CD8-positive, alpha-beta memory T cell (primary cell): ENCODE results near the gene LYST. TPM values are rescaled to one million over a fixed set of nuclear protein-coding genes. Genes with fewer than 3 reads are reported as not detected.
A peak's percentile ranks its signal among the peaks of the same experiment; 100 is the strongest.
"Not testable (repeated sequence)": the region's sequence is repeated elsewhere in the genome, so short reads cannot be mapped to it uniquely, and the experiment has no call there.

ENCODE experiments used
- CTCF ChIA-PET: fragments of 350-600 bp; sonication (Branson Sonifier 250); formaldehyde crosslinking; loops from one replicate; lab custom pipeline; 2021; ENCODE audit warnings: antibody characterized with exemption; lab: Charles Lee
- POLR2A ChIA-PET: fragments of 350-600 bp; sonication (Branson Sonifier 250); formaldehyde crosslinking; loops from one replicate; lab custom pipeline; 2021; ENCODE audit warnings: antibody characterized with exemption; lab: Charles Lee
- DNase-seq, 5 donors: peaks; one replicate each; pipeline versions ENCODE4 v3.0.0 to v3.0.0-alpha.2; 2020 to 2022; ENCODE audit warnings: mixed read lengths in 1 of 5
- H3K27ac ChIP-seq: one replicate; pipeline ENCODE4 v1.7.0; 2013; ENCODE audit warnings: low read depth, mild to moderate bottlenecking, low read length, moderate library complexity
- H3K27me3 ChIP-seq: 2 replicates; pipeline ENCODE4 v1.7.0; 2013; ENCODE audit warnings: low read length, mild to moderate bottlenecking; ENCODE audit not compliant: insufficient read depth, poor library complexity, severe bottlenecking
- H3K36me3 ChIP-seq: 2 replicates; pipeline ENCODE4 v1.7.0; 2013; ENCODE audit warnings: mild to moderate bottlenecking, low read length, moderate library complexity; ENCODE audit not compliant: insufficient read depth
- H3K4me1 ChIP-seq: 2 replicates; pipeline ENCODE4 v1.7.0; 2013; ENCODE audit warnings: mild to moderate bottlenecking, low read length, moderate library complexity; ENCODE audit not compliant: insufficient read depth
- H3K4me3 ChIP-seq: 2 replicates; pipeline ENCODE4 v1.7.0; 2013; ENCODE audit warnings: mild to moderate bottlenecking, low read length
- H3K9me3 ChIP-seq: 2 replicates; pipeline ENCODE4 v1.7.0; 2013; ENCODE audit warnings: mild to moderate bottlenecking, low read length
- H3K27ac Mint-ChIP-seq, 8 donors: one replicate each; pipeline ENCODE4 v1.8.0; 2020 to 2021; ENCODE audit warnings: mixed read lengths in 8 of 8, mild to moderate bottlenecking in 6 of 8, inconsistent platforms in 3 of 8, moderate library complexity in 3 of 8
- H3K27me3 Mint-ChIP-seq, 2 donors: one replicate each; pipeline ENCODE4 v1.8.0; 2020 to 2021; ENCODE audit warnings: mixed read lengths in 2 of 2, mild to moderate bottlenecking in 1 of 2, moderate library complexity in 1 of 2
- H3K36me3 Mint-ChIP-seq, 3 donors: one replicate each; pipeline ENCODE4 v1.8.0; 2020 to 2021; ENCODE audit warnings: mixed read lengths in 3 of 3, inconsistent platforms in 1 of 3, mild to moderate bottlenecking in 1 of 3
- H3K4me1 Mint-ChIP-seq, 3 donors: one replicate each; pipeline ENCODE4 v1.8.0; 2020 to 2021; ENCODE audit warnings: mixed read lengths in 3 of 3, inconsistent platforms in 1 of 3, mild to moderate bottlenecking in 1 of 3
- H3K4me3 Mint-ChIP-seq, 7 donors: one replicate each; pipeline ENCODE4 v1.8.0; 2020 to 2021; ENCODE audit warnings: mixed read lengths in 7 of 7, mild to moderate bottlenecking in 6 of 7, moderate library complexity in 4 of 7, inconsistent platforms in 2 of 7
- H3K9me3 Mint-ChIP-seq, 5 donors: one replicate each; pipeline ENCODE4 v1.8.0; 2020 to 2022; ENCODE audit warnings: mixed read lengths in 5 of 5, mild to moderate bottlenecking in 3 of 5, moderate library complexity in 2 of 5, inconsistent platforms in 1 of 5
- polyA plus RNA-seq: library from polyadenylated mRNA; unstranded; fragments of 300-500 nt; fragmentation: Illumina TruSeq; gene quantifications from one replicate; pipeline ENCODE4 v1.2.3, GENCODE V29; 2021
- total RNA-seq, 2 experiments: library from RNA; stranded (reverse); gene quantifications; one replicate each; pipeline ENCODE4 v1.2.3, GENCODE V29; 2021

LYST gene
- total and polyA plus RNA-seq, 3 experiments from 2014 or later = 24.1 to 79.9 (median 76.9) TPM

DNA sequence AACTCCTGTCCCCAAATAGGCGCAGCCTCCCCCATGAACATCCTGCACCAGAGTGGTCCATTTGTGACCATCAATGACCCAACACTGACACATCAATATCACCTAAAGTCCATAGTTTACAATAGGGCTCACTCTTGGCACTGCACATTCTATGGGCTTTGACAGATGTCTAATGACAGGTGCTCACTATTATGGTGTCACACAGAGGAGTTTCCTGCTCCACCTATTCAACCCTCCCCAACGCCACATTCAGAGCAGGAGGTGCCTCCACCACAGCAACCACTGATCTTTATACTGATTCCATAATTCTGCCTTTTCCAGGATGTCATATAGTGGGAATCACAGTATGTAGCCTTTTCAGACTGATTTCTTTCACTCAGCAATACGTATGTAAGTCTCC is 241.4 kb downstream of the LYST start:
- no peak for DNase-seq
- ChIA-PET CTCF (no interaction called here), POLR2A (no interaction called here)
- H3K9me3 ChIP-seq = no peaks in the 10 kb centered on the region
- H3K4me1 ChIP-seq = no peaks in the 10 kb centered on the region
- peaks cover 0 to 3% (median 2%) of the 10 kb centered on the region in 3 donors for H3K4me1 Mint-ChIP-seq
- no peaks in the 10 kb centered on the region for H3K9me3 Mint-ChIP-seq
- H3K27me3 Mint-ChIP-seq = peaks cover 2 to 17% of the 10 kb centered on the region in 2 donors
- H3K27ac ChIP-seq = no peak overlapping the region
- peaks cover 0 to 4% (median 0%) of the 10 kb centered on the region in 3 donors for H3K36me3 Mint-ChIP-seq
- H3K27me3 ChIP-seq = no peaks in the 10 kb centered on the region
- H3K4me3 Mint-ChIP-seq = no peak overlapping the region
- no peak overlapping the region for H3K27ac Mint-ChIP-seq
- no peak overlapping the region for H3K4me3 ChIP-seq
- no peaks in the 10 kb centered on the region for H3K36me3 ChIP-seq

DNA sequence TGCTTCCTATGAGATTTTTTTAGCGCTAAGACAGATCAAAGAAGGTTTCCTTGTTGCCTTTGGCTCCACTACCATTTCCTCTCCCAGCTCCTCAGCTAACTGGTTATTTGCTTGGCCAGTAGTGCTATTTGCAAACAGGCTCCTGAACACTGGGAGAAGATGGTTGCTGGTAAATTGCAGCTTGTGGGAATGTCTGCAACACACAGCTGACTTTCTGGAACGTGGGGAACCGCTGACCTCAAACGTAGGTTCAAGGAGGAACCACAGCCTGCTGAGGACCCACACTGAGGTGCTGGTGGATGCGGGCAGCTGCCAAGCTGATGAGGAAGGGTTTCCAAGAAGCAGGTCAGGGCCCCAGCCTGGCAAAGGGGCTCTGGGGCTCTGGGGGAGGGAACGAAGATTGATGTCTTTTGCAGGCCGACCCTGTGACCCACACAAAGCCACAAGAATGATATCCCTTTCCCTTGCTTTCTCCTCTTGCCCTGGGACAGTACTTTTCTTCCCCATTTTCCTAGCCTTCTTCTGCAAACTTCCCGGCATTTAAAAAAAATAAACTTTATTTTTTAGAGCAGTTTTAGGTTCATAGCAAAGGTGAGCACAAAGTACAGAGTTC is 241.9 kb downstream of the LYST start:
- POLR2A ChIA-PET = no interaction called here
- Mint-ChIP-seq H3K4me1 (peaks cover 0 to 3% (median 2%) of the 10 kb centered on the region in 3 donors), H3K27me3 (peaks cover 2 to 17% of the 10 kb centered on the region in 2 donors), H3K36me3 (peaks cover 0 to 4% (median 0%) of the 10 kb centered on the region in 3 donors), H3K9me3 (no peaks in the 10 kb centered on the region), H3K27ac (no peak overlapping the region), H3K4me3 (no peak overlapping the region)
- H3K27me3 ChIP-seq = no peaks in the 10 kb centered on the region
- no peaks in the 10 kb centered on the region for H3K4me1 ChIP-seq
- no peaks in the 10 kb centered on the region for H3K36me3 ChIP-seq
- DNase-seq = no peak
- H3K27ac ChIP-seq = no peak overlapping the region
- CTCF ChIA-PET = no interaction called here
- H3K4me3 ChIP-seq = no peak overlapping the region
- H3K9me3 ChIP-seq = no peaks in the 10 kb centered on the region

DNA sequence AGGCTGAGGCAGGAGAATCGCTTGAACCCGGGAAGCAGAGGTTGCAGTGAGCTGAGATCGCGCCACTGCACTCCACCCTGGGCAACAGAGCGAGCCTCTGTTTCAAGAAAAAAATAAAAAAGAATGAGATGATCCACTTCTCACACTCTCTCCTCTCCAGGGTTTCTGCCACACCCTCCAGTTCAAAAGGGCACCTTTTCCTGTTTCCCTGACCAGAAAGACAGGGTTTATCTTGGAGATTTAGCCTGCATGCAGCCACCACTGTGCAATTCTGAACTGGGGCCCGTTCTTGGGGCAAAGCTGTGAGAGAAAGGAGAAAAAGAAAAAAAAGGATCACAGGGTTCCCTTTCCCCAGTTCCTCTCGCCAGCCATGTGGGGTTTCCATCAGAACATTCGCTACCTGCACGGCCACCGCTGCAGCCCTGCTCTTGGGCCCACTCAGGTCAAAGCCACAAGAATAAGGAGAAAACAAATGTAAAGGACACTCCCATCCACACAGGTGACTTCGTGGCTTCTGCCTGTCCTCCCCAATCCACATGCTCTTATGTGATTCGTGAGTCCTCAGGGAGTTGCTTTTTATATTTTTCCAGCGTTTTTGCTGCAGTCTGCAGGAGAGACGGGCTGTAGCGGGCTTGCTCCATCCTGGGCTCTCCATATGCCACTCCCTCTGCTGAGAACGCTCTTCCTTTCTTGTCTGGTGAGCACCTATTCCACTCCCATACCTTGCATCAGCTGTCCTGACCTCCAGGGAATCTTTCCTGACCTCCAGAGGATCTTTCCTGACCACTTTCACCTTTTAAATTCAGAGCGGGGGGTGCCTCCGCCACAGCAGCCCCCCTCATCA is 243.5 kb downstream of the LYST start:
- Histone ChIP-seq H3K4me1 (no peaks in the 10 kb centered on the region), H3K27ac (no peak overlapping the region), H3K27me3 (no peaks in the 10 kb centered on the region), H3K4me3 (no peak overlapping the region), H3K36me3 (no peaks in the 10 kb centered on the region), H3K9me3 (no peaks in the 10 kb centered on the region)
- Mint-ChIP-seq H3K36me3 (peaks cover 0 to 4% (median 0%) of the 10 kb centered on the region in 3 donors), H3K27ac (peak overlapping the region in 1 of 8 donors; percentile 5), H3K4me3 (no peak overlapping the region), H3K4me1 (peaks cover 0 to 3% (median 2%) of the 10 kb centered on the region in 3 donors), H3K9me3 (no peaks in the 10 kb centered on the region), H3K27me3 (peaks cover 2 to 16% of the 10 kb centered on the region in 2 donors)
- POLR2A ChIA-PET = interaction anchor here (0.5 kb wide), 1 partner anchor 118 kb away, joined by 10 read pairs; no protein-coding TSS in a partner anchor
- DNase-seq = no peak
- CTCF ChIA-PET = interaction anchor here (0.7 kb wide), 1 partner anchor 57 kb away, joined by 3 read pairs; no protein-coding TSS in a partner anchor

DNA sequence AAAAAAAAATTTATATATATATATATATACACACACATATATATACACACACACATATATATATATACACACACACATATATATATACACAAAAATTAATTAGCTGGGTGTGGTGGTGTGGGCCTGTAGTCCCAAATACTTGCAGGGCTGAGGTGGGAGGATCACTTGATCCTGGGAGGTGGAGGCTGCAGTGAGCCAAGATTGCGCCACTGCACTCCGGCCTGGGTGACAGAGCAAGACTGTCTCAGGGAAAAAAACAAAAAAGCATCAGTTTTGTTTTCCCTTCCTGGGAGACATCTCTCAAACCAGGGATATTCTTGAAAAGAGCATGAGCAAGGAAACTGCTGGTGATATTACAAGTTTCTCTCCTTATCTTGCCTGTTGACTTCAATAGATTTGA is 247.6 kb downstream of the LYST start:
- H3K4me1 ChIP-seq, H3K9me3 ChIP-seq, H3K4me3 ChIP-seq, H3K36me3 ChIP-seq, H3K27ac ChIP-seq, H3K27me3 ChIP-seq, H3K4me1 Mint-ChIP-seq, H3K9me3 Mint-ChIP-seq, H3K4me3 Mint-ChIP-seq, POLR2A ChIA-PET, CTCF ChIA-PET, H3K36me3 Mint-ChIP-seq, DNase-seq, H3K27me3 Mint-ChIP-seq: not testable (repeated sequence)
- H3K27ac Mint-ChIP-seq = peak overlapping the region in 1 of 8 donors; percentile 43

DNA sequence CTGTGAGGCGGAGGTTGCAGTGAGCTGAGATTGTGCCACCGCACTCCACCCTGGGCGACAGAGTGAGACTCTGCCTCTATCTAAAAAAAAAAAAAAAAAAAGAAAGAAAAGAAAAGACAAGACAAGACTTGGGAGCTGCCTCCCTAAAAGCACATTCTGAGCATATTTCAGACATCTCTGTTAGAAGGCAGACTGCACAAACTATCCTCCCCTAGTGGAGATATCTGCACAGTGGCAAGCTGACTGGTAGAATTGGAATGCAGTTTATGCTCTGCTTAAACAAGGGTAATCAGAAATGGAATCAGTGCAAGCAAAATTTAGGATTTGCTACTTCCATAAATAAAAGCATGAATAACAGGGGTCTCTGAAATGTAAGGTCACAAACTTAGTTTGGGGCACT is 248.9 kb downstream of the LYST start:
- Mint-ChIP-seq H3K9me3 (no peaks in the 10 kb centered on the region), H3K27ac (peak overlapping the region in 1 of 8 donors; percentile 81), H3K4me3 (no peak overlapping the region), H3K27me3 (peaks cover 3 to 7% of the 10 kb centered on the region in 2 donors), H3K4me1 (no peaks in the 10 kb centered on the region), H3K36me3 (no peaks in the 10 kb centered on the region)
- Histone ChIP-seq H3K27ac (no peak overlapping the region), H3K9me3 (no peaks in the 10 kb centered on the region), H3K4me3 (no peak overlapping the region), H3K27me3 (no peaks in the 10 kb centered on the region), H3K4me1 (no peaks in the 10 kb centered on the region), H3K36me3 (no peaks in the 10 kb centered on the region)
- DNase-seq = no peak
- CTCF ChIA-PET = interaction anchor here (1.0 kb wide), 1 partner anchor 12 kb away, joined by 3 read pairs; no protein-coding TSS in a partner anchor
- POLR2A ChIA-PET = no interaction called here

DNA sequence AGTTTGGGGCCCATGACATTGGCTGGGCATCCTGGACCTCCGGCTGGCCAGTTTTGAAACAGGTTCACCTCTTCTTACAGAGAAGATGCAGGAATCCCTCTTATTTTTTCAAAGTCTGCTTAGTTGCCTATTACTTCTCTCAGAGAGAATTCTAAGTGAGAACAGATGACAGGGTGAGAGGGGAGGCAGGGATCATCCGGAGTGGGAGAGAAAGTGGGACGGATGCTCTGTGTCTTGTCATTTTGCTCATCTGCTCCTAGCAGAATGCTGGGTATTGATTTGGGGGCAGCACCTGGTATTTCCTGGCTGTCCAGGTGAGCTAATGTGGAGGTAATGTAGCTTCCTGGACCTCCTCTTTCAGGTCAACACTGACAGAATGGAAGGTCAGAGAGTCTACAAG is 249.6 kb downstream of the LYST start:
- H3K27me3 Mint-ChIP-seq = peaks cover 2 to 6% of the 10 kb centered on the region in 2 donors
- no peaks in the 10 kb centered on the region for H3K27me3 ChIP-seq
- H3K9me3 ChIP-seq = no peaks in the 10 kb centered on the region
- H3K4me3 ChIP-seq = no peak overlapping the region
- no peak overlapping the region for H3K27ac ChIP-seq
- DNase-seq = no peak
- no peak overlapping the region for H3K4me3 Mint-ChIP-seq
- no peaks in the 10 kb centered on the region for H3K9me3 Mint-ChIP-seq
- no peaks in the 10 kb centered on the region for H3K4me1 ChIP-seq
- H3K36me3 Mint-ChIP-seq = no peaks in the 10 kb centered on the region
- ChIA-PET POLR2A (no interaction called here), CTCF (interaction anchor here (1.0 kb wide), 1 partner anchor 13 kb away, joined by 3 read pairs; no protein-coding TSS in a partner anchor)
- no peak overlapping the region for H3K27ac Mint-ChIP-seq
- H3K36me3 ChIP-seq = no peaks in the 10 kb centered on the region
- H3K4me1 Mint-ChIP-seq = no peaks in the 10 kb centered on the region

DNA sequence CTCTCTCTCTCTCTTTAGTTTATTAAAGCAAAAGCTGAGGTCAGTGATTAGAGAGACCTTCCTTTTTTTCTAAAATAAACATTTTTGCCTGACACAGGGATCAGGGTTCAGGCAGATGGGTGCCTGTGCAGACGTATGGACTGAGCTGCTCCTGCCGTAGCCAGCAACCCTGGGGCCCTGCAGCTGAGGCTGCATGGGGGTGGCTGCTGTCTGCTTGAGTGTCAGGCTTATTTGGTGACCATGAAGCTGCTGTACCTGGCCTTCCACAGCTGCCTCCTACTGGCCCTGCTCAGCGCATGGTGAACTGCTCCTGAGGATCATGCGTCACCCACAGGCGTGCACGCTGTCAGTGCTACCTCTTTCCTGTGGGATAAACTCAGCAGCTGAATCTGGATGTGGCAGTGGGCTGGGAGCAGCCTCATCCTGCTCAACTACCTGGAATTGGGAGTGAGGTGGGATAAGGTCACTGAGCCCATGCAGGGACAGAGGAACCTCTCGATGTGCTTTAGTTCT is 252.2 kb downstream of the LYST start:
- Histone ChIP-seq H3K27ac (no peak overlapping the region), H3K27me3 (no peaks in the 10 kb centered on the region), H3K9me3 (no peaks in the 10 kb centered on the region), H3K36me3 (no peaks in the 10 kb centered on the region), H3K4me1 (no peaks in the 10 kb centered on the region), H3K4me3 (no peak overlapping the region)
- ChIA-PET POLR2A (no interaction called here), CTCF (interaction anchor here (2.3 kb wide), 1 partner anchor 14 kb away, joined by 11 read pairs; no protein-coding TSS in a partner anchor)
- no peak overlapping the region for H3K4me3 Mint-ChIP-seq
- H3K9me3 Mint-ChIP-seq = no peaks in the 10 kb centered on the region
- no peaks in the 10 kb centered on the region for H3K4me1 Mint-ChIP-seq
- peak overlapping the region in 1 of 8 donors; percentile 74 for H3K27ac Mint-ChIP-seq
- DNase-seq = no peak
- peaks cover 0 to 5% of the 10 kb centered on the region in 2 donors for H3K27me3 Mint-ChIP-seq
- H3K36me3 Mint-ChIP-seq = no peaks in the 10 kb centered on the region

DNA sequence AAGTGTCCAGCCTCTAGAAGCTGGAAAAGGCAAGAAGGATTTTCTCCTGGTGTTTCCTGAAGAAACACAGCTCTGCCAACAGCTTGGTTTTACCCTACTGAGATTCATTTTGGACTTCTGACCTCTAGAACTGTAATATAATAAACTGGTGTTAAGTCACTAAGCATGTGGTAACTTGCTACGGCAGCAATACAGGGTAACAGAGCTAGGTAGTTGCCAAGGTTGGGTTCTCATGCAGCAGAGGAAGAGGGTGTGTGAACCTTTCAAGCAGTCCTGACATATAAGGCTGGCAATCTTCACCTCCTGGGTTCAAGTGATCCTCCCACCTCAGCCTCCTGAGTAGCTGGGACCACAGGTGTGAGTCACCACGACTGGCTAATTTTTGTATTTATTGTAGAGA is 253.1 kb downstream of the LYST start:
- no peaks in the 10 kb centered on the region for H3K36me3 Mint-ChIP-seq
- H3K27ac Mint-ChIP-seq = no peak overlapping the region
- H3K4me1 Mint-ChIP-seq = no peaks in the 10 kb centered on the region
- CTCF ChIA-PET = no interaction called here
- H3K9me3 ChIP-seq = no peaks in the 10 kb centered on the region
- no peak overlapping the region for H3K4me3 Mint-ChIP-seq
- H3K27me3 Mint-ChIP-seq = peaks cover 0 to 5% of the 10 kb centered on the region in 2 donors
- no peaks in the 10 kb centered on the region for H3K4me1 ChIP-seq
- DNase-seq = no peak
- H3K4me3 ChIP-seq = no peak overlapping the region
- POLR2A ChIA-PET = no interaction called here
- no peaks in the 10 kb centered on the region for H3K9me3 Mint-ChIP-seq
- H3K27ac ChIP-seq = no peak overlapping the region
- no peaks in the 10 kb centered on the region for H3K27me3 ChIP-seq
- no peaks in the 10 kb centered on the region for H3K36me3 ChIP-seq
